HG03025 (cell line): ENCODE data around the gene BMPR1A.
"Not testable (repeated sequence)": the region's sequence is repeated elsewhere in the genome, so short reads cannot be mapped to it uniquely, and the experiment has no call there.

Source experiments
- ATAC-seq: cut with Tn5 transposase; IDR thresholded peaks from one replicate; pipeline ENCODE4 v1.9.1; 2021; ENCODE audit warnings: mild to moderate bottlenecking, moderate library complexity; ENCODE audit not compliant: unreplicated experiment, low FRiP score

BMPR1A gene

GRCh38 chr10:86979296-86979818, 222.9 kb downstream of the BMPR1A start:
- no peak for ATAC-seq

GRCh38 chr10:86979977-86980448, 223.6 kb downstream of the BMPR1A start:
- no peak for ATAC-seq

- ATAC-seq: not testable (repeated sequence)
Observed at GRCh38 chr10:86981020-86981419, 224.6 kb downstream of the BMPR1A start.

GRCh38 chr10:86981716-86982115, 225.3 kb downstream of the BMPR1A start:
- no peak for ATAC-seq
